Prostate gland (tissue), 2 donors: ENCODE measurements around the gene SRP68. TPM values are rescaled to one million over a fixed set of nuclear protein-coding genes. Genes with fewer than 3 reads are reported as not detected.

Experiments
- DNase-seq: peaks from one replicate; pipeline ENCODE4 v3.0.0-alpha.2; 2019; ENCODE audit warnings: low spot score
- H3K27ac ChIP-seq, 2 donors: fragments of 200-600 bp; sonication (generic); 2 replicates each; pipeline ENCODE4 v1.5.1; 2017 to 2019
- H3K27me3 ChIP-seq: fragments of 200-600 bp; sonication (generic); replicated peaks from 2 replicates; pipeline ENCODE4 v1.5.1; 2019; ENCODE audit not compliant: insufficient read depth
- H3K36me3 ChIP-seq, 2 donors: fragments of 200-600 bp; sonication (generic); 1 replicate in 1 of 2; 2 replicates in 1 of 2; pipeline versions ENCODE4 v1.5.1 to v1.8.1; 2017 to 2019
- H3K4me1 ChIP-seq: fragments of 200-600 bp; sonication (generic); replicated peaks from 2 replicates; pipeline ENCODE4 v1.5.1; 2019
- H3K4me3 ChIP-seq, 2 donors: fragments of 200-600 bp; sonication (generic); 2 replicates each; pipeline ENCODE4 v1.5.1; 2017 to 2019
- H3K9me3 ChIP-seq: fragments of 200-600 bp; sonication (generic); 2 replicates; pipeline ENCODE4 v1.5.1; 2017
- POLR2A ChIP-seq: fragments of 450-650 bp; IDR thresholded peaks from one replicate; pipeline ENCODE4 v1.6.1; 2016; ENCODE audit warnings: antibody characterized with exemption, mild to moderate bottlenecking
- POLR2AphosphoS5 ChIP-seq: sonication (generic); formaldehyde crosslinking; IDR thresholded peaks from one replicate; pipeline ENCODE4 v1.6.1; 2017; ENCODE audit warnings: antibody characterized with exemption
- WGBS: methylation state at CpG from one replicate; pipeline ENCODE4 v1.1.5; 2018; 5-methylcytosine and 5-hydroxymethylcytosine counted together
- intact Hi-C: fragments of 100-400 bp; cut with DNase I; formaldehyde crosslinking; loops from one replicate; pipeline ENCODE4 v1.14.2; 2022
- total RNA-seq, 2 donors: library from RNA; depleted of rRNA; stranded (reverse); fragments of >200 nt; gene quantifications; one replicate each; pipeline ENCODE4 v1.1.0, GENCODE V29; 2016
- TF ChIP-seq, protein P1 (sequence below), 4 experiments: fragments of 200-600 bp in 2 of 4; fragments of 450-650 bp in 2 of 4; sonication (generic) in 2 of 4; IDR thresholded peaks; 1 replicate in 3 of 4; 2 replicates in 1 of 4; pipeline ENCODE4 v1.5.1; 2016 to 2019; ENCODE audit warnings: antibody characterized with exemption in 4 of 4, mild to moderate bottlenecking in 2 of 4, moderate library complexity in 2 of 4

SRP68 gene
- total RNA-seq, 2 donors from 2014 or later: 33.5 to 51.2 TPM

DNA sequence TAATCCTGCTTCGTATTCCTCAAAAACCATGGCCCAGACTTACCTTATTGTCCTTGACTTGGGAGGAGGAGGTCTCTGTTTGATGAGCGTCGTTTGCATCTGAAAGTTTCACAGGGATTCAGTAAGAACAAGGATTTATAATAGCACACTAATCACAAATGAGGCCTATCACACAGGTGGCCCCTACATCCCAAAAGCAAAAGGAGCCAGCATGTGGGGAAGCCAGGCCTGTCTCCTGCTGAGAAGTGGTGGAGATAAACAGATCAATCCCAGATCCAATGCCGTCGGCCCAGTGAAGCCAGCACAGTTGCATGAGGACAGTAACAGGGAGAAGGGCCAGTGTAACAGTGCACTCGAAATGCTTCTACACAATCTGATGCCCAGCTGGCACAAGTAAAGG is 31.9 kb downstream of the SRP68 start:
- Histone ChIP-seq H3K4me1 (no peaks in the 10 kb centered on the region), H3K27me3 (no peaks in the 10 kb centered on the region), H3K27ac (no peak overlapping the region), H3K4me3 (no peak overlapping the region), H3K9me3 (no peaks in the 10 kb centered on the region), H3K36me3 (peaks cover 20 to 35% of the 10 kb centered on the region in 2 donors)
- DNase-seq: no peak
- WGBS: 79% methylated on average over 6 of the region's 6 CpGs
- intact Hi-C loops: no loop called here
- TF ChIP-seq, protein P1, sequence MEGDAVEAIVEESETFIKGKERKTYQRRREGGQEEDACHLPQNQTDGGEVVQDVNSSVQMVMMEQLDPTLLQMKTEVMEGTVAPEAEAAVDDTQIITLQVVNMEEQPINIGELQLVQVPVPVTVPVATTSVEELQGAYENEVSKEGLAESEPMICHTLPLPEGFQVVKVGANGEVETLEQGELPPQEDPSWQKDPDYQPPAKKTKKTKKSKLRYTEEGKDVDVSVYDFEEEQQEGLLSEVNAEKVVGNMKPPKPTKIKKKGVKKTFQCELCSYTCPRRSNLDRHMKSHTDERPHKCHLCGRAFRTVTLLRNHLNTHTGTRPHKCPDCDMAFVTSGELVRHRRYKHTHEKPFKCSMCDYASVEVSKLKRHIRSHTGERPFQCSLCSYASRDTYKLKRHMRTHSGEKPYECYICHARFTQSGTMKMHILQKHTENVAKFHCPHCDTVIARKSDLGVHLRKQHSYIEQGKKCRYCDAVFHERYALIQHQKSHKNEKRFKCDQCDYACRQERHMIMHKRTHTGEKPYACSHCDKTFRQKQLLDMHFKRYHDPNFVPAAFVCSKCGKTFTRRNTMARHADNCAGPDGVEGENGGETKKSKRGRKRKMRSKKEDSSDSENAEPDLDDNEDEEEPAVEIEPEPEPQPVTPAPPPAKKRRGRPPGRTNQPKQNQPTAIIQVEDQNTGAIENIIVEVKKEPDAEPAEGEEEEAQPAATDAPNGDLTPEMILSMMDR (IDR thresholded peaks at IDR 0.05): no peak
- no peak for TF ChIP-seq POLR2A
- no peak for TF ChIP-seq POLR2AphosphoS5

DNA sequence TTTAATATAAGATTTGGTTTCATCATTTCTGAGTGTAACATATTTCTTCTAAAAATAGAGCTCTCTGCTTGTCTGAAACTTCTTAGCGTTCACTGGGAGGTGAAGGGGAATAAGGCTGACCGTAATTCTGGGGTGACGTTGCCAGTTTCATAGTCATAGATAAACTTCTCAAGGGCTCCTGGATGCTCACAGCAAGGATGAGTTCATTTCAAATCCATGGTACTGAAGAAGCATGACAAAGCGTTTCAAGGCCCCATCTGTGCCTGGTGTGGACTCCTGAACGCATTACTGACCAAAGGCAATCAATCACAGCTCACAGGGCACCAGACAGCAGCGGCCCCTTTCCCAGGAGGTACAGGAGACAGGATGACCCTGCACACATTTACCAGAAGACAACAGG is 33.2 kb downstream of the SRP68 start:
- H3K4me3 ChIP-seq: no peak overlapping the region
- TF ChIP-seq, protein P1 (IDR thresholded peaks at IDR 0.05): no peak
- TF ChIP-seq POLR2A (no peak), POLR2AphosphoS5 (no peak)
- no peaks in the 10 kb centered on the region for H3K4me1 ChIP-seq
- H3K36me3 ChIP-seq: peaks cover 16 to 24% of the 10 kb centered on the region in 2 donors
- intact Hi-C loops: no loop called here
- H3K9me3 ChIP-seq: no peaks in the 10 kb centered on the region
- H3K27me3 ChIP-seq: no peaks in the 10 kb centered on the region
- DNase-seq: no peak
- 76% methylated on average over 6 of the region's 6 CpGs for WGBS
- H3K27ac ChIP-seq: no peak overlapping the region

DNA sequence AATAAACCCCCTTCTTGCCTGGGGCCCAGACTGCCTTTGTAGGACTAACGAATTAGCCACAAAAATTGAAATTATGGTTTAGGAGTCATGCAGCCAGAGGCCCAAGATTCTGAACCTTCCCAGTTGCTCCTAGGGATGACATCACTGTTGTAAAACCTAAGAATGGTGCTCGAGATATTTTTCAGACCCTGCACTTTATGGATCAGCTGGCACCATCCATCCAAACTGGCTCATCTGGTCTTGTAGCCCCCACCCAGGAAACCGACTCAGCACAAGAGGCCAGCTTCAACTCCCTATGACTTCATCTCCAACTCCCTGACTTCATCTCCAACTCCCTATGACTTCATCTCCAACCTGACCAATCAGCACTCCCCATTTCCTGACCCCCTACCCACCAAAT is 34.3 kb downstream of the SRP68 start:
- WGBS: 63% methylated on average over 3 of the region's 3 CpGs
- Histone ChIP-seq H3K9me3 (no peaks in the 10 kb centered on the region), H3K4me3 (no peak overlapping the region), H3K27ac (no peak overlapping the region), H3K4me1 (no peaks in the 10 kb centered on the region), H3K27me3 (no peaks in the 10 kb centered on the region), H3K36me3 (peaks cover 16 to 21% of the 10 kb centered on the region in 2 donors)
- no peak for TF ChIP-seq POLR2A
- TF ChIP-seq POLR2AphosphoS5: no peak
- TF ChIP-seq, protein P1 (IDR thresholded peaks at IDR 0.05): no peak
- no peak for DNase-seq
- intact Hi-C loops: no loop called here

DNA sequence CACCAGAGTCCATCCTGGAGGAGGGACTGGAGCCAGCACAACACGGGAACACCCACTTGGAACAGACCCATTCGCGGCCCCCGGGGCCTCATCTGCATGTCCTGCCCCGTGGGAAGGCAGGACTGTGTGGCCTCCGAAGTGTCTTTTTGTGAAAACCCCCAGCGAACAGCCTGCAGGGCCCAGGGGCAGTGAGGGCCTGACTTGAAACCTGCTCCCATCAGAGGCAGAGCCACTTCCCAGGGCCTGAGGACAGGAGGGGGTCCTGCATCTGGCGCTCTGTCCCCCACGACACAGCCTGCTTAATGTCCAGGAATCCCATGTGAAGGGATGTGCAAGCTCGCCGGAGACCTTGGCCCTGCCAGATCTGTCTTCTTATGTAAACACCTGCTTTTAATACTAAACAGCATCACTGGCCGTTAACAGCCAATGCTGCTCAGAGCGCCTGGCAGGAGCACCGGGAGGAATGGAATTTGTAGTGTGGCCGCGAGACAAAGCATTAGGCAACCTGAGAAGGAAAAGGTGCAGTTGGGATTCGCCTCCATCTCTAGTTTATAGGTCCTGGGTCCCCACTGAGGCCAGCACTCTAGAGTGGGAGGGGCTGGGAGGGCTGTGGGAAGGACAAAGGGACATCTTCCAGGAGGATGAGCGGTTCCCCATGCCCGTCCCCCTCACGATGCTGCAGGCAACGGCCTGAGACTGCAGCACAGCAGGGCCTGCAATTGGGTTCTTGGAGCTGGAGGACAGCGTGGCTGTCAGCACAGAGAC is 35.6 kb downstream of the SRP68 start:
- no peaks in the 10 kb centered on the region for H3K27me3 ChIP-seq
- no peak overlapping the region for H3K4me3 ChIP-seq
- DNase-seq: no peak
- intact Hi-C loops: no loop called here
- no peaks in the 10 kb centered on the region for H3K9me3 ChIP-seq
- H3K36me3 ChIP-seq: peaks cover 12 to 21% of the 10 kb centered on the region in 2 donors
- no peak overlapping the region for H3K27ac ChIP-seq
- H3K4me1 ChIP-seq: no peaks in the 10 kb centered on the region
- 22% methylated on average over 22 of the region's 22 CpGs for WGBS
- TF ChIP-seq POLR2AphosphoS5 (peak; percentile 6), POLR2A (no peak)

DNA sequence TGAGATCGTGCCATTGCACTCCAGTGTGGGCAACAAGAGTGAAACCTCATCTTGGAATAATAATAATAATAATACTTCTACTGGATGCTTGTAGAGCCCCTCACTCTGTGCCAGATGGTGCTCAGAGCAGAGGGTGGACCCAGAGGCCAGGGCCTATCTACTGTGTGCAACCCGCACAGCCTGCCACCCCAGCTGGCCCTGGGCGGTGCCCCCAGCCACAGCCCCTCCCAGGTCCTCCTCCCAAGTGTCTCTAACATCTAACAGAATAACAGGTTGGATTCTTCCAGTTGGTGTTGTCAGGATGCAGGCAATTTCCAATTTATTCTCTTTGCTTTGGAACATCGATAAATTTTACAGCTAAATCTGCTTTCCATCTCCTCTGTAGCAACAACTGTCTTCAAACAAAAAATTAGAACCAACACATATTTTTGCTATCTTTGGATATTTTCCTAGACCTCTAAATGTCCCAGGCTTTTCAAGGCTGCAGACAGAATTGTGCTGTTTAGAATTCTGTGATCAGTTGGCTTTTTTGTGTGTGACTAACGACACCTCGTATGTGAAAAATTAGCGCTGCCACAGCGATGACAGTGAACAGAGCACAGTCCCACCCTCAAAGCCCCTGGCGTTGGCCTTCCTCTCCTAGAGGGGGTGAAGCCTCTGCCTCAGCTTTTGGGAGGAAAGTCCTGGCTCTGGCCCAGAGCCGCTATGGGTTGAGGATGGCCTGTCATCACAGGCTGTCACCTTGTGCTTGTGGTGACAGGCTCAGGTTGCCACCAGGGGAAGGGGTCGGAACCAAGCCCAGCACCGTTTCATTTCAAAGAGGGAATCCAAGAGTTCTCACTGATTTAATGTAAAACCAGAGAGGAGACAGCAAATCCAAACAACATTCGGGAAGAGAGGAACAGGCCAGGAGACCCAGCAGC is 37.6 kb downstream of the SRP68 start:
- H3K27ac ChIP-seq: no peak overlapping the region
- H3K9me3 ChIP-seq: no peaks in the 10 kb centered on the region
- TF ChIP-seq, protein P1 (IDR thresholded peaks at IDR 0.05): no peak
- TF ChIP-seq POLR2A (no peak), POLR2AphosphoS5 (no peak)
- H3K36me3 ChIP-seq: peaks cover 2 to 10% of the 10 kb centered on the region in 2 donors
- no peaks in the 10 kb centered on the region for H3K27me3 ChIP-seq
- 73% methylated on average over 13 of the region's 13 CpGs for WGBS
- DNase-seq: no peak
- no peaks in the 10 kb centered on the region for H3K4me1 ChIP-seq
- intact Hi-C loops: no loop called here
- no peak overlapping the region for H3K4me3 ChIP-seq
